ENCODE measurements around the gene GIPR.
"Not testable (repeated sequence)": the region's sequence is repeated elsewhere in the genome, so short reads cannot be mapped to it uniquely, and the experiment has no call there.

GIPR gene

DNA sequence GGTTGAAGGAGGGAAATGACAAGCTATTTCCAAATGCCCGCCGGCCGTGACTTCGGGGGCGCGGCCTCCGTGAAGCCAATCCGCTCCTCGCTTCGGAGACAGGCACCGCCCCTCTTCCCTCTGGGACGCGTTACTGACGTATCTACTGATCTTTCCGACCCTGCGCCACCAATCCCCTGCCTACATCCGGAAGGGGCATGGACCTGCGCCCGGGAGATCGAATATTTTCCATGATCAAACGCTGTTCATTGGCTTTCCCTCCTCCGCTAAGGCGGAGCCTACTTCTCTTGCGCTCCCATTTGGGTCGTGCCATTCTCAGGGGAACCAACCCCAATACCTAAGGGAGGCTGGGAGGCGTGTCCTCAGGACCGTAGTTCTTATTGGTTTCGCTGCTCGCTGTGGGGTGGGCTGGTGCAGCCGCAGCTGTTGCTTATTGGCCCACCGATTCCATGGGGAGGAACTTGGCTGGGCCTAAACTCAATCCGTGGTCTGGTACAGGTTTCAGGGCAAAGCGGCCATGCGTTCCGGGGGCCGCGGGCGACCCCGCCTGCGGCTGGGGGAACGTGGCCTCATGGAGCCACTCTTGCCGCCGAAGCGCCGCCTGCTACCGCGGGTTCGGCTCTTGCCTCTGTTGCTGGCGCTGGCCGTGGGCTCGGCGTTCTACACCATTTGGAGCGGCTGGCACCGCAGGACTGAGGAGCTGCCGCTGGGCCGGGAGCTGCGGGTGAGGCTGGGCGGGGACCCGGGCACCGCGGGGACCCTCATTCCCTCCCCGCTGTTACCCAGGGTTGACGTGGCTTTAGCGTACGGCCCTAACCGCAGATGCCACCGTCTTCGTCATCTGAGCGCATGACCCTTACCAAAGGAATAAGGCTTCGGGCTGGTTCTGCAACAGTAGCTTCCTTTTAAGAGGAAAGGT, 24.4 kb downstream of the GIPR start, which contains the start of gene QPCTL:
Gene QPCTL (plus strand): TSS at position 480 of the 919 bp plus-strand sequence. CDS start 38 bp downstream, at position 518.
- DNase-seq = peak; percentile 100

DNA sequence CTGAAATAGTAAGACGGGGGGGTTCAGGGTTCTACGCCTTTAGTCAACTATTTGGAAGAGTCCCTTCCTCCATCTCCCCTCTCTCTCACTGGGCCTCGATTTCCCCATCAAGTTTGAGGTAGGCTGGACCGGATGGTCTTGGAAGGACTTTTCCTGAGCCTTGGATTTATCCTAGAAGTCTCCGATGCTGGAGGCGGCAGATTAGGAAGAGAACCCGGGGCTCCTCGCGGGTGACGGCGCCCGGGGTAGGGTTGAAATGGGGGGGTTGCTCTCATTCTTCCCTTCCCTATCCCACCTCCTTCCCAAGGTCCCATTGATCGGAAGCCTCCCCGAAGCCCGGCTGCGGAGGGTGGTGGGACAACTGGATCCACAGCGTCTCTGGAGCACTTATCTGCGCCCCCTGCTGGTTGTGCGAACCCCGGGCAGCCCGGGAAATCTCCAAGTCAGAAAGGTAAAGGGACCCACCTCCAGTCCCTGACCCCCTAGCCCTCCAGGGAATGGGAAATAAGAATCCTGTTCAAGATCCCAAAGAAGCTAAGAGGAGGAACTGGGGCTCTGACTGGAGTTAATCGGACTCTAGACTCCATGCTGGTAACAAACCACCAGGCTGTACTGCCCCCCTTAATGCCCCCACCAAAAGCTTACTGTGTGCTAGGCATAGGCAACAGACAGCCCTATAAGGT, 25.2 kb downstream of the GIPR start:
- DNase-seq = peak; percentile 74

DNA sequence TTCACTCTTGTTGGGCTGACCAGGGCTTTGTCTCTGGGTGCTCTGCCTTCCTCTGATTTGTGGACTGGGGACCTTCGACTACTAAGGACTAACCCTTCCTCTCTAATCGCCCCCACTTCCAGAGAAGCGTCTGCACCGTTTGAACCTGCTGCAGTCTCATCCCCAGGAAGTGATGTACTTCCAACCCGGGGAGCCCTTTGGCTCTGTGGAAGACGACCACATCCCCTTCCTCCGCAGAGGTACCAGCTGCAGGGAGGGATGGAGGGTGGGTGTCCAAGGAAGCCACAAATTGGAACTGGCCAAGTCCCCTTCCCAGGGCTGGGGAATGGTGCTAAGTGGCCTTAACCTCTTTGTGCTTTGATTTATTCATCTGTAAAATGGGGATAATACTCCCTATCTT, 33.7 kb downstream of the GIPR start:
- no peak for DNase-seq

DNA sequence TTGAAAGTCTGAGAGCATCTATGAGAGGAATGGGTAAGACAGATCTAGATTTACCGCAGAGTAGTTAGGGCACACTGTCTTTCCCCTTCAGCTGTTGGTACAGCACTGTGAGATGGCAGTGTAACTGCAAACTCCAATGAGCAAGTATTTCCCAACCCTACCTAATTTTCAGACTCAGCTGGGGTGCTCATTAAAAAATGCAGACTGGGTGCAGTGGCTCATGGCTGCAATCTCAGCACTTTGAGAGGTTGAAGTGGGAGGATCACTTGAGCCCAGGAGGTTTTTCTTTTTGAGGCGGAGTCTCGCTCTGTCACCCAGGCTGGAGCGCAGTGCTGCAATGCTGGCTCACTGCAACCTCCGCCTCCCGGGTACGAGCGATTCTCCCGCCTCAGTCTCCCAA, 37.1 kb downstream of the GIPR start:
- no peak for DNase-seq

DNA sequence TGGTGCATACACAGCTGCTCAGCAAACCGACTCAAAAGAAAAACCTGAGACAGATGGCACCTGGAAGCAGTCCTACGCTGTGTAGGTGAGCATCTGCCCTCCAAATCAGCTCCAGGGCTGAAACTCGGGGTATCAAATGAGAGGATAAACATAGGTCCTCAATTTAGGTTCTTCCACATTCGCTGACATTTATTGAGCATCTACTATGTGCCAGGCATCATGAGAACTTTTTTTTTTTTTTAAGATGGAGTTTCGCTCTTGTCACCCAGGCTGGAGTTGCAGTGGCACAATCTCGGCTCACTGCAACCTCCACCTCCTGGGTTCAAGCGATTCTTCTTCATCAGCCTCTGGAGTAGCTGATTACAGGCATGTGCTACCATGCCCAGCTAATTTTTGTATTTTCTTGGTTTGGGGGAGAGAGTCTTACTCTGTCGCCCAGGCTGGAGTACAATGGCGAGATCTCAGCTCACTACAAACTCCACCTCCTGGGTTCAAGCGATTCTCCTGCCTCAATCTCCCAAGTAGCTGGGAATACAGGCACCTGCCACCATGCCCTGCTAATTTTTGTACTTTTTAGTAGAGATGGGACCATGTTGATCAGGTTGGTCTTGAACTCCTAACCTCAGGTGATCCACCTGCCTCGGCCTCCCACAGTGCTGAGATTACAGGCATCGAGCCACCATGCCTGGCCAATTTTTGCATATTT, 37.8 kb downstream of the GIPR start:
- DNase-seq = no peak

DNA sequence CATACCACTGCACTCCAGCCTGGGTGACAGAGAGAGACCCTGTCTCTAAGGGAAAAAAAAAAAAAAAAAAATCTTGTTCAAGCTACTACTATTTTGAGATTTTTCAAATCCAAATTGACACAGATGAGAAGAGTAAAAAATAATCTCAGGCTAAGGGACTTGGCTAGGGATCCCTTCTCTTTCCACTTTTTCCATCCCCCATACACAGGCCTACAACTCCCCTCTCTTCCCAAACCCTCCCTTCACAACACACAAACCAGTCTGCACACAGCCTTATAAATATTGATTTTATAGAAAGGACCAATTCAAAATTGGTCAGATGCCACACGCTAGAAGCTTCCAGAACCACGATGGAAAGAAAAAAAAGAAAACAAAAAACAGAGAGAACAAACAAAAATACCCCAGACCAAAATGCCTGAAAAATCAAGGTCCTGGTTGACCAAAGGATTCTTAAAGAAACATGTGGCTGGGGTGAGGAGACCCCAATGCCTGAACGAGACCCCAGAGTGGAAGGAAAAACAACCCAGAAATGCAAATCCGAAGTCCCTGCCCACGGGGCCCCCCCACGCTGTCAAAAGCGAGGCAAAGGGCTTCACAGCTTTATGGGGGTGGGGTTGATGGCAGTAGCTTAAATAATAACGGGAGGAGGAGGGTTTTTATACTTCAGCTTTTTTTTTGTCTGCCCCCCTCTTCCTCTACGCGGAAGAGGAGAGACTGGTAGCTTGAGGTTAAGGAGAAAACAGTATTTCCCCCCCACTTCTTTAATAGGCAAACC, 42.5 kb downstream of the GIPR start:
- DNase-seq = no peak

DNA sequence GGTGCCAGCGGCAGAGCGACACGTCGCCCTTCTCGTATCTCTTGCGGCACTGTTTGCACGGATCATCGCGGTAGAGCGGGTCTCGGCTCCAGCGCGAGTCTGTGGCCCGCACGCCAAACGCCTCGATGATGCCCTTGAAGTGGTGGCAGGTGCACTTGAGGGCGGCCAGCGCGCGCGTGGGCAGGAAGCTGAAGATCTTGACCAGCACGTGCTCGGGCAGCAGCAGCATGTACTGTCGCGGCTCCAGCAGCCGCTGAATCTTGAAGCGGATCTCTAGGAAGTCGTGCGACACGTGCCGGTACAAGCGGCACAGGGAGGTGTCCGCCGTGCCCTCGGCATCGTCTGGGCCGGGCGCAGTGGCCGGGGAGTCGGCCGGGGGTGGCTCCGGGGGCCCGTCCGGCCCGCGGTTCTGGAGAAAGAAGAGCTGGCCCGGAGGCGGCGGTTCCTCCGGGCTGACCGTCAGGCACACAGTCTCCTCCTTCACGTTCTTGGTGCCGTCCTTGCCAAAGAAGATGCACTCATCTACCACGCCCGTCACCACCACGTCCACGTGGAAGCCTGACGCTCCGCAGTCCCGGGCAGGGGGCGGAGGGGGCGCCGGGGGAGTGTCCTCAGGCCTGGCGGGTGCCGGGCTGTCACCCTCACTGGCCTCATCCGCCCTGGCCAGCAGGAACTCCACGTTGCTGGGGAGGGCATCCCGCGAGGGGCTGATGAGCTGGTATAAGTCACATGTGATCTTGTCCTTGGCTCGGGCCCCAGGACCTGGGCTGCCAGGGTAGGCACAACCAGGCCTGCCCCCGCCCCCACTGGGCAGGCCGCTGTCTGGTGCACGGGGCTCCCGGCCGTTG, 44.1 kb downstream of the GIPR start:
- DNase-seq = no peak

DNA sequence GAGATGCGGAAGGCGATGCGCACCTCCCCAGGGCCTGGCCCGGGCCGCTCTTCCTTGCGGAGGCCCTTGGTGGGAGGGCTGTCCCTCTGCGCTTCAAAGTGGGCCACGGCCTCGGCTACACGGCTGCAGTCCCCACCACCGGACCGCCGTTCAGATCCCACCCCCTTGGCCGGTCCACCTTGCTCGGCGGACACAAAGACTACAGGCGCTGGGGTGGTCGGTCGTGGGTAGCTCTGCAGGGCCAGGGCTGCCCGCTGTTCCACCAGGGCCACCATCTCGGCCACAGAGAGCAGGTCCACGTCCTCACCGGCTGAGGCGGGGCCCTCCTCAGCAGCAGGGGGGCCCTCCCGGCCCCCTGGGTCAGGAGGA, 44.7 kb downstream of the GIPR start:
- no peak for DNase-seq

DNA sequence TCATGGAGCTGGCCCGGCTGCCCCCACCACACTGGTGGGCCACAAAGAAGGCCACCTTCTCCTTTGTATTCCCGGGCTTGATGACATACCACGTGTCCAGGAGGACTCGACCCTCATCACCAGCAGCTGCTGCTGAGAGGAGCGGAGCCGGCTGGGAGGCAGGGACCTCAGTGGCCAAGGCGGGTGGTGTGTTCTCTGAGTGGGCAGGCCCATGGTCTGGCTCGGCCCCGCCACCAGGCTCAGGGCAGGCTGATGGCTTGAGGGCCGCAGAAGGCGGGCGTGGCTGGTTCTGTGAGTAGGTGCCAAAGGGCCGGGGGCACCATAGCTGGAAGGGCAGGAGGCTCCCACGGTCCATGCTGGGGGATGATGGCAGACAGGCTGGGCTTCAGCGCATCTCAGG, 45.1 kb downstream of the GIPR start:
- no peak for DNase-seq

DNA sequence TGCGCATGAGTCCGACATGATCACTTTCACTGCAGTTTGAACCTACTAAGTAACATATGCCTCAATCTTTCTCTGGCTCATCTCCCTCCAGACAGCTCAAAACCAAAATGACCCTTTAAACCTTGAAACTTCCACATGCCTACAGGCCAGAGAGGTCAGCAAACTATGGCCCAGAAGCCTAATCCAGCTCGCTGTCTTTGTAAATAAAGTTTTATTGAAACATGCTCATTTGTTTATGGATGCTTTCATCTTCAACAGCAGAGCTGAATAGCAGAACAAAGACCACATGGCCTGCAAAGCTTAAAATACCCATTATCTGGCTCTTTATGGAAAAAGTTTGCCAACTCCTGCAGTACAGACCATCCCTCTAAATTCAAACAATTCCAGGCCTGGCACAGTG, 47.1 kb downstream of the GIPR start:
- peak; percentile 27 for DNase-seq

DNA sequence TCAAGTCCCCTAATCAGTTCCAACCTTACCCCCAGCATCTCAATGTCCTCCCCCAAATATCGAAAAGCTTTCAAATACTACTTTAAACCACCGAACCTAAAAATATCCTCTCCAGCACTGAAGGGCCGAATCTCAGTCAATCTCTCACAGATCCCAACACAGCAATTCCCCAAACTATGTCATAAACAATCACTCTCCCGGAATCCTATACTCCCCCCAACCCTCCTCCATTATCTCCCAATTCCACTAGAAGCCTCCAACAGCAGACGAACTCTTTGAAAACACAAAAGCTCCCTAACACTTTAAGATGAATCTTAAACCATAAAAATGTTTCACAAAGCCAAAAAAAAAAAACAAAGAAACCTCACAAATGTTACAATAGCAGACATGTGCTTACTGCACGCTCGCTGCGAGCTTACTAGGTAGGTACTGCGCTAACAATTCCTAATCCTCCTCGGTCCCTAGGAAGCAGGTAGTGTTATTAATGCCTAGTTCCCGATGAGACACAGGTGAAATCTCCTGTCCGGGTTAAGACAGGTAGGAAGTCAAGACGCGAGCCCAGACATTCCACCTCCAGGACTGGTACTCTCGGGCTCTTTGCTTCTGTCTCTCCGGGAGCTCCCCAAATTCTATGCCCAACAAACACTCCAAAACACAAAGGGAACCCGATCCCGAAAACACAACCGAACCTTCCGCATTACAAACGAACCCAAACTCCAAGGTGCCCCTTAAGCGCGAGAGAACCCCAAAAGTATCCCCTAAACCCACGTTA, 48.5 kb downstream of the GIPR start:
- DNase-seq = no peak

DNA sequence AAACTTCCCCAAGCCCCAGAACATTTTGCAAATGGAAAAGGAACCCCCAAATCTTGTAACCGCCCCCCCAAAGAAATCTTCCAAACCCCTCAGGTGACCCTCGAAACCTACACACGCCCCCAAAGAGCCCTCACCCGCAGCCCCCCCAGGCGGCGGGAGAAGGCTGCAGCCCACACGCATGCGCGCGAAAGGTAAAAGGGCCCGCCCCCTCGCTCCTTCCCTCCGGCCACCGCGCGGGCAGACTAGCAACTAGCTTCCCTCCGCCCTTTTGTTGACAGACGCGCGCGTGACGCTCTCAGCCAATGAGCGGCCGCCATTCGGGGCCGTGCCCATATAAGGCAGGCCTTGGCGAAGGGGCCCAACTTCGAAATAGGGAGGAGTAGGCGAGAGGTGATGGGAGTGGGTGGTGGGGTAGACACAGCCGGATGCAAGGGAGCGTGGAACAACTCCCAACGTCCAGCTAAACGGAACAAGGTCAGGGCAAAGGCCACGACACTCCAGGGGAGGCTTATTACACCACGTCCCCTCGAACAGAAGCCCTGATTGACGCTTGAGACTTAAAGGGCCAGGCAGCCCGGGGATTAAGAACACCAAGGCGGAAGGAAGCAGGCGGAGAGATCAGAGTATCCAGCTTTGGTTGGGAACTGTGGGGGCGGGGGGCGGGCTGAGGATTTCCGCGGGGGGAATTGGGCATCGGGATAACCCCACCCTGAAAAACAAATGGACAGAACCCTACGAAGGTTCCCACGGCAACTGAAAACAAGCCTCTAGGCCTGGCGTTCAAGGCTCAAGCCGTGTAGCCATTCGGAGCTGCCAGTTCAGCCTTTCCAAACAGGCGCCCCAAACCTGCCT, 49.3 kb downstream of the GIPR start:
- DNase-seq = peak; percentile 100

DNA sequence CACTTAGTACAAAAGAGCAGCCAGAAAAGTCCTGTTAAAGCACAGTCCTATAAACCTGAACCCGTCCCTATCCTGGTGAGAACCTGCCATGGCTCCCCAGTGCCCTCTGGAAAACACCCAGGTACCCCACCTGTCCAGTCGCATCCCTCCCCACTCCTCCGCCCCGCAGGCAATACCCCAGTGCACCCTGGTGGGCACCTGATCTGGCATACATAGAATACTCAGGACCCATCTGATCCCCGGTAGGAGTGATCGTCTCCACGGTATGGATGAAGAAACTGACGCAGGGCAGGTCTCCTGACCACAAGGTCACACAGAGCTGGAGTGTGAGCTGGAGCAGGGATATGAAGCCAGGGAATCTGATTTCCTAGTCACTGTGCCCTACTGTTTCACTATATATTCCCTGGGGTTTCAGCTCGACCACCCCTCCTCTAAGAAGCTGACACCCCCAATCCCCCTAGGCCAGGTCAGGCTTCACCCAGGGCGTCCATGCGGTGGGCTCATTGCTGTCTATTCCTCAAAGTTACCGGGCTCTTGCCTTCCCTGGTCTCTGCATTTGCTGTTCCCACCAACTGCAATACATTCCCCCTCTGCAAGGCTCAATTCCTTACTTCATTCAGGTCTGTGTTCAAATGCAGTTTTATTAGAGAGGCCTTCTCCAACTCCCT, 50.1 kb downstream of the GIPR start:
- DNase-seq = no peak

DNA sequence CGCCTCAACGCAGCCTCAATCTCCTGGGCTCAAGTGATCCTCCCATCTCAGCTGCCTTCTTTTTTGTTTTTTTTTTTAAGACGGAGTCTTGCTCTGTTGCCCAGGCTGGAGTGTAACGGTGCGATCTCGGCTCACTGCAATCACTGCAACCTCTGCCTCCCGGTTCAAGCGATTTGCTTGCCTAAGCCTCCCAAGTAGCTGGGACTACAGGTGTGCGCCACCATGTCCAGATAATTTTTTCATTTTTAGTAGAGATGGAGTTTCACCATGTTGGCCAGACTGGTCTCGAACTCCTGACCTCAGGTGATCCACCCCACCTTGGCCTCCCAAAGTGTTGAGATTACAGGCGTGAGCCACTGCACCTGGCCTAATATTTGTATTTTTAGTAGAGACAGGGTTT, 52.0 kb downstream of the GIPR start:
- not testable (repeated sequence) for DNase-seq

DNA sequence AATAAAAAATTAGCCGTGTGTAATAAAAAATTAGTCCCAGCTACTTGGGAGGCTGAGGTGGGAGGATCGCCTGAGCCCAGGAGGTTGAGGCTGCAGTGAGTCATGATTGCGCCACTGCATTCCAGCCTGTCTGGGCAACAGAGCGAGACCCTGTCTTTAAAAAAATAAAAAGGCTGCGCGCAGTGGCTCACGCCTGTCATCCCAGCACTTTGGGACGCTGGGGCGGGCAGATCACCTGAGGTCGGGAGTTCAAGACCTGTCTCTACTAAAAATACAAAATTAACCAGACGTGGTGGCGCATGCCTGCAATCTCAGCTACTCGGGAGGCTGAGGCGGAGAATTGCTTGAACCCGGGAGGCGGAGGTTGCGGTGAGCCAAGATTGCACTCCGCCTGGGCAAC, 60.7 kb downstream of the GIPR start:
- not testable (repeated sequence) for DNase-seq

DNA sequence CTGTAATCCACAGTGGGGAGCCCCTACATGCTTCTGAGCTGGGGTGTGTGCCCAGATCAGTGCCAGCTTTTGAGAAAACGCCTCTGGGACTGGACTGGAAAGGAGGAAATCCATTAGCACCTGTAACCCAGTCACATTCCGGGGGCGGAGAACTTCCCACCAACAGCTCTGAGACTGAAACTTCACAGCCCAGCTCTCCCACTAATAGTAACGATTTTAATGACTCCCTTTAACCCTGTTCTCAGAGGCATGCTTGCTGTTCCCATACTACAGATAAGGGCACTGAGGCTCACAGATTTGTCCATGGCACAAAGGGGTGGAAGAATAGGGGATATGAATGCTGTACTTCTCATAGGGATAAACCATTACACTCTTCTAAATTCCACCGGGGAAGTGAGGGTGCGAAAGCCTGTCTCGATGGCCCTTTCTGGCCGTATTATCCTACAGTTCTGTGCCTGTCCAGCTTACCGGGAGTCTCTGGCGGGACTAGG, 61.8 kb downstream of the GIPR start:
- peak; percentile 29 for DNase-seq

DNA sequence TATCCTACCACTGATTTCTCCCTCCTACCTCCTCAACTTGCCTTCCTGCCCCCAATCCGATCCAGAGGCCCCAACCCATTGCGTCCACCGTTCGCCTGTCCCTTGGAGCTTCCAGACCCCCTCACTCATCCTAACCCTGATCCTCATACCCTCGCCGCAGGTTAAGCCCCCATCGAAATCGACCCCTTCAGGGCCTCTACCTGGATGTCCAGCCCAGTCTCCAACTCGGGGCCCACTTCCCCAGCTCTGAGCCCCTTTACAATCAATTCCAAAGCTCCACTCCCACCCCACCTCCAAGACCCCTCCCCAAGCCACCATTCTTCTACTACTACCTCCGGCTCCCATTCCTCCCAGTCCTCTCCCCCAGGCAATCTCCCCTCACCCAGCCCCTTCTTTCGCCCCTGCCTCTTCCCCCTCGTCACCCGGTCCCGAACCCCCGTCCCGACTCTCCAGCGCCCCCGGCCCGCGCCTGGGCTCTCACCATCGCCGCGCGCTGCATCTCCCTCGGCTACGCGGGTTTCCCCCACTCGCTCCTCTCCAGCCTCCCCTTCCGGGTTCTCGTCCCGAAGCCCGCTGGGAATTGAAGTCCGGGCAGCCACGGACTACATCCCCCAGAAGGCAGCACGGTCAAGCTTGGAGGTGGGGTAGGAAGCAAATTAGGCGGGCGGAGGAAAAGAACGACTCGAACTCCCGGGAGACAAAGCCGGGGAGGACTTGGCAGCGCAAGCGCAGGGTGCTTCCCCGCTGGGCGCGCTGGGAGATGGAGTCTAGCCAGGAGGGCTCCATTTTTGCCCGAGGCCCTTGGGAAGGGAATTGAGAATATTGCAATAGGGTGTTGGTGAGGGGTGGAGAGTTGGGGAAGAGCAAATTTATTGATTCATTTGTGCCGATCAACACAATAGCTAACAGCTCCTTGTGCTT, 62.6 kb downstream of the GIPR start, which contains the start of gene FBXO46:
Gene FBXO46 (minus strand): TSS at position 529 of the 921 bp plus-strand sequence. CDS start 17,401 bp downstream, outside the sequence.
- DNase-seq = peak; percentile 97
